ENCODE data around the gene DOC2A. TPM values are rescaled to one million over a fixed set of nuclear protein-coding genes. Genes with fewer than 3 reads are reported as not detected.

Gene DOC2A
- polyA plus RNA-seq, 1 donor from 2014 or later = 7.3 TPM

GRCh38 chr16:30054959-30055553, 44.2 kb upstream of the DOC2A start:
- no peak overlapping the region for H3K4me2 ChIP-seq (ENCODE audit: low read length)
- no peaks in the 10 kb centered on the region for H3K9me2 ChIP-seq (ENCODE audit: insufficient read depth, low read length)
- H2AFZ ChIP-seq (ENCODE audit: low read depth, low read length) = no peak overlapping the region
- no peak overlapping the region for H3K9ac ChIP-seq (ENCODE audit: low read length)
- H4K20me1 ChIP-seq (ENCODE audit: insufficient read depth) = no peaks in the 10 kb centered on the region
- H3K36me3 ChIP-seq (ENCODE audit: insufficient read depth, low read length) = no peaks in the 10 kb centered on the region
- H3F3A ChIP-seq (ENCODE audit: insufficient read depth, low read length, poor library complexity, severe bottlenecking) = no peaks in the 10 kb centered on the region
- no peak overlapping the region for H3K4me3 ChIP-seq (ENCODE audit: low read length)
- TF ChIP-seq, protein P1, sequence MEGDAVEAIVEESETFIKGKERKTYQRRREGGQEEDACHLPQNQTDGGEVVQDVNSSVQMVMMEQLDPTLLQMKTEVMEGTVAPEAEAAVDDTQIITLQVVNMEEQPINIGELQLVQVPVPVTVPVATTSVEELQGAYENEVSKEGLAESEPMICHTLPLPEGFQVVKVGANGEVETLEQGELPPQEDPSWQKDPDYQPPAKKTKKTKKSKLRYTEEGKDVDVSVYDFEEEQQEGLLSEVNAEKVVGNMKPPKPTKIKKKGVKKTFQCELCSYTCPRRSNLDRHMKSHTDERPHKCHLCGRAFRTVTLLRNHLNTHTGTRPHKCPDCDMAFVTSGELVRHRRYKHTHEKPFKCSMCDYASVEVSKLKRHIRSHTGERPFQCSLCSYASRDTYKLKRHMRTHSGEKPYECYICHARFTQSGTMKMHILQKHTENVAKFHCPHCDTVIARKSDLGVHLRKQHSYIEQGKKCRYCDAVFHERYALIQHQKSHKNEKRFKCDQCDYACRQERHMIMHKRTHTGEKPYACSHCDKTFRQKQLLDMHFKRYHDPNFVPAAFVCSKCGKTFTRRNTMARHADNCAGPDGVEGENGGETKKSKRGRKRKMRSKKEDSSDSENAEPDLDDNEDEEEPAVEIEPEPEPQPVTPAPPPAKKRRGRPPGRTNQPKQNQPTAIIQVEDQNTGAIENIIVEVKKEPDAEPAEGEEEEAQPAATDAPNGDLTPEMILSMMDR (IDR thresholded peaks at IDR 0.05; ENCODE audit: poor library complexity, severe bottlenecking) = peak; percentile 39
- TF ChIP-seq, protein P2, sequence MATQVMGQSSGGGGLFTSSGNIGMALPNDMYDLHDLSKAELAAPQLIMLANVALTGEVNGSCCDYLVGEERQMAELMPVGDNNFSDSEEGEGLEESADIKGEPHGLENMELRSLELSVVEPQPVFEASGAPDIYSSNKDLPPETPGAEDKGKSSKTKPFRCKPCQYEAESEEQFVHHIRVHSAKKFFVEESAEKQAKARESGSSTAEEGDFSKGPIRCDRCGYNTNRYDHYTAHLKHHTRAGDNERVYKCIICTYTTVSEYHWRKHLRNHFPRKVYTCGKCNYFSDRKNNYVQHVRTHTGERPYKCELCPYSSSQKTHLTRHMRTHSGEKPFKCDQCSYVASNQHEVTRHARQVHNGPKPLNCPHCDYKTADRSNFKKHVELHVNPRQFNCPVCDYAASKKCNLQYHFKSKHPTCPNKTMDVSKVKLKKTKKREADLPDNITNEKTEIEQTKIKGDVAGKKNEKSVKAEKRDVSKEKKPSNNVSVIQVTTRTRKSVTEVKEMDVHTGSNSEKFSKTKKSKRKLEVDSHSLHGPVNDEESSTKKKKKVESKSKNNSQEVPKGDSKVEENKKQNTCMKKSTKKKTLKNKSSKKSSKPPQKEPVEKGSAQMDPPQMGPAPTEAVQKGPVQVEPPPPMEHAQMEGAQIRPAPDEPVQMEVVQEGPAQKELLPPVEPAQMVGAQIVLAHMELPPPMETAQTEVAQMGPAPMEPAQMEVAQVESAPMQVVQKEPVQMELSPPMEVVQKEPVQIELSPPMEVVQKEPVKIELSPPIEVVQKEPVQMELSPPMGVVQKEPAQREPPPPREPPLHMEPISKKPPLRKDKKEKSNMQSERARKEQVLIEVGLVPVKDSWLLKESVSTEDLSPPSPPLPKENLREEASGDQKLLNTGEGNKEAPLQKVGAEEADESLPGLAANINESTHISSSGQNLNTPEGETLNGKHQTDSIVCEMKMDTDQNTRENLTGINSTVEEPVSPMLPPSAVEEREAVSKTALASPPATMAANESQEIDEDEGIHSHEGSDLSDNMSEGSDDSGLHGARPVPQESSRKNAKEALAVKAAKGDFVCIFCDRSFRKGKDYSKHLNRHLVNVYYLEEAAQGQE (IDR thresholded peaks at IDR 0.05; ENCODE audit: borderline replicate concordance) = no peak
- no peak for TF ChIP-seq MXI1 (conservative IDR thresholded peaks at IDR 0.05; ENCODE audit: poor library complexity, severe bottlenecking)
- H3K27ac ChIP-seq (ENCODE audit: low read length) = no peak overlapping the region
- H3K27me3 ChIP-seq (ENCODE audit: insufficient read depth, low read depth, low read length) = no peaks in the 10 kb centered on the region
- peaks cover 10% of the 10 kb centered on the region for H3K79me2 ChIP-seq (replicated peaks; ENCODE audit: insufficient read depth, low read length)
- no peaks in the 10 kb centered on the region for H3K9me3 ChIP-seq (ENCODE audit: low read length)

GRCh38 chr16:30054451-30054850, 43.6 kb upstream of the DOC2A start:
- H4K20me1 ChIP-seq (ENCODE audit: insufficient read depth) = no peaks in the 10 kb centered on the region
- no peaks in the 10 kb centered on the region for H3K27me3 ChIP-seq (ENCODE audit: insufficient read depth, low read depth, low read length)
- no peaks in the 10 kb centered on the region for H3K36me3 ChIP-seq (ENCODE audit: insufficient read depth, low read length)
- H2AFZ ChIP-seq (ENCODE audit: low read depth, low read length) = no peak overlapping the region
- H3K9me3 ChIP-seq (ENCODE audit: low read length) = no peaks in the 10 kb centered on the region
- H3K27ac ChIP-seq (ENCODE audit: low read length) = no peak overlapping the region
- H3K9me2 ChIP-seq (ENCODE audit: insufficient read depth, low read length) = no peaks in the 10 kb centered on the region
- H3K4me2 ChIP-seq (ENCODE audit: low read length) = no peak overlapping the region
- H3K4me3 ChIP-seq (ENCODE audit: low read length) = no peak overlapping the region
- H3K9ac ChIP-seq (ENCODE audit: low read length) = no peak overlapping the region
- TF ChIP-seq, protein P2 (IDR thresholded peaks at IDR 0.05; ENCODE audit: borderline replicate concordance) = no peak
- TF ChIP-seq SMC3 (conservative IDR thresholded peaks at IDR 0.05; ENCODE audit: poor library complexity) (no peak), MXI1 (conservative IDR thresholded peaks at IDR 0.05; ENCODE audit: poor library complexity, severe bottlenecking) (no peak), RAD21 (conservative IDR thresholded peaks at IDR 0.05) (no peak), POLR2AphosphoS5 (IDR thresholded peaks at IDR 0.05) (no peak), TAF1 (IDR thresholded peaks at IDR 0.05; ENCODE audit: low read depth) (no peak), EZH2 (IDR thresholded peaks at IDR 0.05; ENCODE audit: borderline replicate concordance, insufficient read depth, low read length, poor library complexity, severe bottlenecking) (no peak), EP300 (conservative IDR thresholded peaks at IDR 0.05; ENCODE audit: poor library complexity, severe bottlenecking) (no peak)
- TF ChIP-seq, protein P1 (IDR thresholded peaks at IDR 0.05; ENCODE audit: poor library complexity, severe bottlenecking) = no peak
- H3F3A ChIP-seq (ENCODE audit: insufficient read depth, low read length, poor library complexity, severe bottlenecking) = no peaks in the 10 kb centered on the region
- peaks cover 10% of the 10 kb centered on the region for H3K79me2 ChIP-seq (replicated peaks; ENCODE audit: insufficient read depth, low read length)

All from neural cell (in vitro differentiated cells).